HEK293 (cell line): ENCODE data around the gene ZFC3H1.

Source experiments
- CTCF ChIP-seq: fragments of 450-650 bp; formaldehyde crosslinking; IDR thresholded peaks from 2 replicates; pipeline ENCODE4 v1.5.1; 2016; ENCODE audit warnings: missing biosample characterization, missing genetic modification characterization
- PATZ1 ChIP-seq: fragments of 450-650 bp; formaldehyde crosslinking; IDR thresholded peaks from 2 replicates; pipeline ENCODE4 v1.5.1; 2016; ENCODE audit warnings: missing biosample characterization, missing genetic modification characterization
- ZNF239 ChIP-seq: fragments of 450-650 bp; formaldehyde crosslinking; IDR thresholded peaks from 2 replicates; pipeline ENCODE4 v1.5.1; 2016; ENCODE audit warnings: missing biosample characterization, missing genetic modification characterization
- ZSCAN23 ChIP-seq: fragments of 450-650 bp; formaldehyde crosslinking; IDR thresholded peaks from 2 replicates; pipeline ENCODE4 v1.5.1; 2016; ENCODE audit warnings: missing biosample characterization, missing genetic modification characterization

DNA sequence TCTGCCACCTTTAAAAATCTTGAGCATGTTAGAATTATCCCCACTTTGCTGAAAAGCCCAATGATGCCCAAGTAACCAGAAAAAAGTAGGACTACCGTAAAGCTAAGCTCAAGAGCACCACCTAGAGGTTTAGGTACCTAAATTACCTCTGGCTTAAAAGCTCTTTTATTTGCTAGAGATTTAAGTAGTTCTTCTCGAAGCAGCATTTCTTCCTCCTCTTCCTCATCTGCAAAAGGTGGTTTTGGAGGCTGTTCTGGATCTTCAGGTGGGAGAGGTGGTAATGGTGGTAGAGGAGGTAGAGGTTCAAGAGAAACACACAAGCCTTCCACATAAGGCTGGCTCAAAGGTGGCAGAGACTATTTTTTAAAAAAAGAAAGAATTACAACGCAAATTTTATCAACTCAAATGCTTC is 26.9 kb downstream of the ZFC3H1 start:
- TF ChIP-seq CTCF (tag by site-specific recombination), result 0 out of 2 replicates have a peak, but pooled peaks have one; percentile 7
- TF ChIP-seq ZNF239 (tag by site-specific recombination), result no peak
- no peak for TF ChIP-seq ZSCAN23 (tag by site-specific recombination)
- no peak for TF ChIP-seq PATZ1 (tag by site-specific recombination)
